ENCODE measurements around the gene FOXO1.

DNA sequence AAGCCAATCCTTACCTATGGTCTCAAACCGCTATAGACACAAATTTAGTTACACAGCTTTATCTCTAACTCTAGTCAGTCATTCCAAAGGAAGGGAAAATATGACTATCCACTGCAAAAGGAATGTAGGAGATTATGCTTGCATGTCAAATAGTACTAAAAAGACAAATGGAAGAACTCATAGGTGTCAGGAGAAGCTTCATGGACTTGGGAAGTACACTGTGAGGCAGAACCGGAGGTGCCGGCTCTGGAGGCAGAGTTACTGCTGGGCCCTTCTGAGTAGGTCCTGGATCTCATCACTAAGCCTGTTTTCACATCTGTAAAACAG, 97.5 kb downstream of the FOXO1 start:
- TF ChIP-seq, protein P1, sequence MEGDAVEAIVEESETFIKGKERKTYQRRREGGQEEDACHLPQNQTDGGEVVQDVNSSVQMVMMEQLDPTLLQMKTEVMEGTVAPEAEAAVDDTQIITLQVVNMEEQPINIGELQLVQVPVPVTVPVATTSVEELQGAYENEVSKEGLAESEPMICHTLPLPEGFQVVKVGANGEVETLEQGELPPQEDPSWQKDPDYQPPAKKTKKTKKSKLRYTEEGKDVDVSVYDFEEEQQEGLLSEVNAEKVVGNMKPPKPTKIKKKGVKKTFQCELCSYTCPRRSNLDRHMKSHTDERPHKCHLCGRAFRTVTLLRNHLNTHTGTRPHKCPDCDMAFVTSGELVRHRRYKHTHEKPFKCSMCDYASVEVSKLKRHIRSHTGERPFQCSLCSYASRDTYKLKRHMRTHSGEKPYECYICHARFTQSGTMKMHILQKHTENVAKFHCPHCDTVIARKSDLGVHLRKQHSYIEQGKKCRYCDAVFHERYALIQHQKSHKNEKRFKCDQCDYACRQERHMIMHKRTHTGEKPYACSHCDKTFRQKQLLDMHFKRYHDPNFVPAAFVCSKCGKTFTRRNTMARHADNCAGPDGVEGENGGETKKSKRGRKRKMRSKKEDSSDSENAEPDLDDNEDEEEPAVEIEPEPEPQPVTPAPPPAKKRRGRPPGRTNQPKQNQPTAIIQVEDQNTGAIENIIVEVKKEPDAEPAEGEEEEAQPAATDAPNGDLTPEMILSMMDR (IDR thresholded peaks at IDR 0.05; ENCODE audit: low read depth, low read length, poor library complexity, severe bottlenecking), result no peak
- no peak for TF ChIP-seq EZH2phosphoT487 (IDR thresholded peaks at IDR 0.05; ENCODE audit: borderline replicate concordance, low read length)
